SIG-M5 treated with dmso at 0.1 percent for 504 hours (cell line): ENCODE measurements around the gene MRGPRF.
A peak's percentile ranks its signal among the peaks of the same experiment; 100 is the strongest.
"Not testable (repeated sequence)": the region's sequence is repeated elsewhere in the genome, so short reads cannot be mapped to it uniquely, and the experiment has no call there.

Experiments used
- DNase-seq: peaks from one replicate; lab custom pipeline; 2025; ENCODE audit not compliant: unreplicated experiment; lab: John Stamatoyannopoulos, UW

Gene MRGPRF

GRCh38 chr11:69004411-69005182, 8.4 kb downstream of the MRGPRF start:
- DNase-seq, result no peak

- DNase-seq, result no peak
These were observed 9.1 kb downstream of the MRGPRF start for GRCh38 chr11:69003866-69004367.

GRCh38 chr11:69003301-69003865, 9.7 kb downstream of the MRGPRF start:
- no peak for DNase-seq

- no peak for DNase-seq
These were observed 10.3 kb downstream of the MRGPRF start for GRCh38 chr11:69002570-69003231.

GRCh38 chr11:69002110-69002569, 10.9 kb downstream of the MRGPRF start:
- DNase-seq, result no peak

- no peak for DNase-seq
These were observed 11.6 kb downstream of the MRGPRF start for GRCh38 chr11:69001243-69002081.

- peak; percentile 31 for DNase-seq
These were observed 12.2 kb downstream of the MRGPRF start for GRCh38 chr11:69000831-69001242.

GRCh38 chr11:69000391-69000790, 12.7 kb downstream of the MRGPRF start:
- DNase-seq, result no peak

GRCh38 chr11:68999748-69000355, 13.2 kb downstream of the MRGPRF start:
- DNase-seq, result not testable (repeated sequence)

GRCh38 chr11:68999093-68999747, 13.8 kb downstream of the MRGPRF start:
- no peak for DNase-seq

GRCh38 chr11:68998390-68998911, 14.6 kb downstream of the MRGPRF start:
- no peak for DNase-seq

GRCh38 chr11:68997995-68998348, 15.1 kb downstream of the MRGPRF start:
- no peak for DNase-seq

GRCh38 chr11:68997124-68997994, 15.7 kb downstream of the MRGPRF start:
- DNase-seq, result no peak

- DNase-seq, result no peak
These were observed 16.5 kb downstream of the MRGPRF start for GRCh38 chr11:68996376-68997123.

GRCh38 chr11:68994894-68995285, 18.2 kb downstream of the MRGPRF start:
- DNase-seq, result no peak

GRCh38 chr11:68994161-68994893, 18.7 kb downstream of the MRGPRF start:
- no peak for DNase-seq

- DNase-seq, result no peak
These were observed 19.5 kb downstream of the MRGPRF start for GRCh38 chr11:68993546-68993945.
